Gastrocnemius medialis (tissue), 4 donors: ENCODE data around the gene EIF3J. TPM values are rescaled to one million over a fixed set of nuclear protein-coding genes. Genes with fewer than 3 reads are reported as not detected.

Experiments
- total RNA-seq, 4 donors: library from RNA; depleted of rRNA; stranded (reverse); fragments of >200 nt; gene quantifications; one replicate each; pipeline versions ENCODE4 v1.1.0 to v1.2.3, GENCODE V29; 2016

EIF3J gene
- total RNA-seq, 4 donors from 2014 or later, result 79.2 to 122 (median 103) TPM

Other genes with a start within 250 kb of the EIF3J start
- gene GOLM2, start 248.4 kb upstream of the EIF3J start, total RNA-seq, result 10 to 100 TPM; 28.4 to 35.4 (median 32.1) TPM
- 10 to 100 TPM; 18.3 to 26.1 (median 24.5) TPM for gene CTDSPL2, start 109.5 kb upstream of the EIF3J start, total RNA-seq
- gene SPG11, start 126.5 kb downstream of the EIF3J start, total RNA-seq, result 10 to 100 TPM; 32.8 to 51.7 (median 43.2) TPM
- under 1 TPM in 1 of 4 donors, not detected in 3; 0.13 TPM for gene PATL2, start 174.2 kb downstream of the EIF3J start, total RNA-seq
- gene B2M, start 174.4 kb downstream of the EIF3J start, total RNA-seq, result 1,000 to 10,000 TPM in 2 of 4 donors, 100 to 1,000 TPM in 2; 787 to 1,106 (median 928) TPM
- gene TRIM69, start 199.4 kb downstream of the EIF3J start, total RNA-seq, result 10 to 100 TPM; 13.5 to 20.8 (median 17.6) TPM